SU-DHL-6 (cell line): ENCODE measurements around the gene DCAF15.

Source experiments
- H2AFZ ChIP-seq: fragments of 200-600 bp; sonication (generic); 2 replicates; pipeline ENCODE4 v1.6.1; 2014; ENCODE audit warnings: low read depth, mild to moderate bottlenecking, moderate library complexity, mixed read lengths, antibody characterized with exemption, low read length; ENCODE audit not compliant: severe bottlenecking
- H3F3A ChIP-seq: fragments of 200-600 bp; shearing (Covaris generic); 2 replicates; pipeline ENCODE4 v1.6.0; 2016; ENCODE audit warnings: antibody characterized with exemption, mild to moderate bottlenecking; ENCODE audit not compliant: insufficient read depth
- H3K27ac ChIP-seq: fragments of 200-600 bp; sonication (generic); 2 replicates; pipeline ENCODE4 v1.5.1; 2016; ENCODE audit warnings: low read depth, mild to moderate bottlenecking, low read length, moderate library complexity, mixed read lengths
- H3K27me3 ChIP-seq: fragments of 200-600 bp; sonication (generic), shearing (Covaris generic); 2 replicates; pipeline ENCODE4 v1.6.0; 2014; ENCODE audit warnings: mild to moderate bottlenecking, low read length
- H3K36me3 ChIP-seq: fragments of 200-600 bp; sonication (generic); 2 replicates; pipeline ENCODE4 v1.6.1; 2014; ENCODE audit warnings: mild to moderate bottlenecking, low read length, mixed read lengths
- H3K4me2 ChIP-seq: fragments of 300-600, 200-600 bp; shearing (Covaris generic), sonication (generic); 2 replicates; pipeline ENCODE4 v1.6.0; 2014; ENCODE audit warnings: low read length, low read depth, mild to moderate bottlenecking; ENCODE audit not compliant: poor library complexity, severe bottlenecking
- H3K4me3 ChIP-seq: fragments of 200-600 bp; sonication (generic); 2 replicates; pipeline ENCODE4 v1.5.1; 2014; ENCODE audit warnings: antibody characterized with exemption, low read length, mild to moderate bottlenecking, mixed read lengths; ENCODE audit not compliant: insufficient read depth, poor library complexity, severe bottlenecking
- H3K79me2 ChIP-seq: fragments of 200-600 bp; sonication (generic); 2 replicates; pipeline ENCODE4 v1.6.1; 2014; ENCODE audit warnings: mild to moderate bottlenecking, low read length, moderate library complexity; ENCODE audit not compliant: insufficient read depth
- H3K9ac ChIP-seq: fragments of 200-600 bp; sonication (generic); 2 replicates; pipeline ENCODE4 v1.7.0; 2014; ENCODE audit warnings: mild to moderate bottlenecking, low read length
- H3K9me2 ChIP-seq: fragments of 200-600 bp; sonication (generic); replicated peaks from 2 replicates; pipeline ENCODE4 v1.6.1; 2014; ENCODE audit warnings: low read length; ENCODE audit not compliant: insufficient read depth
- H3K9me3 ChIP-seq: fragments of 200-600 bp; sonication (generic); 2 replicates; pipeline ENCODE4 v1.6.1; 2014; ENCODE audit warnings: low read length, mixed read lengths; ENCODE audit not compliant: insufficient read depth
- H4K20me1 ChIP-seq: fragments of 200-600 bp; sonication (generic); 2 replicates; pipeline ENCODE4 v1.6.1; 2014; ENCODE audit warnings: low read depth, mild to moderate bottlenecking, antibody characterized with exemption, low read length, moderate library complexity, mixed read lengths
- CTCF ChIP-seq: fragments of 200-600 bp; sonication (generic); IDR thresholded peaks from one replicate; pipeline ENCODE4 v1.5.1; 2017; ENCODE audit warnings: antibody characterized with exemption, mild to moderate bottlenecking, low read length, moderate library complexity; ENCODE audit not compliant: insufficient read depth, poor library complexity, severe bottlenecking
- EZH2phosphoT487 ChIP-seq: fragments of 200-600 bp; sonication (generic), shearing (Covaris generic); conservative IDR thresholded peaks from 2 replicates; pipeline ENCODE4 v1.6.1; 2018; ENCODE audit warnings: mild to moderate bottlenecking, antibody characterized with exemption, low read length, moderate library complexity, mixed read lengths

DCAF15 gene

GRCh38 chr19:13954185-13954584 is 1.9 kb downstream of the DCAF15 start:
- Histone ChIP-seq H3K79me2 (peaks cover 16% of the 10 kb centered on the region), H3K4me2 (no peak overlapping the region), H3F3A (no peaks in the 10 kb centered on the region), H4K20me1 (no peaks in the 10 kb centered on the region; the same call in 1 of the 2 replicates), H3K9ac (no peak overlapping the region), H2AFZ (no peak overlapping the region), H3K9me2 (no peaks in the 10 kb centered on the region), H3K4me3 (no peak overlapping the region), H3K36me3 (peaks cover 2% of the 10 kb centered on the region; the same call in 1 of the 2 replicates), H3K27me3 (no peaks in the 10 kb centered on the region), H3K27ac (no peak overlapping the region), H3K9me3 (no peaks in the 10 kb centered on the region)
- TF ChIP-seq CTCF (no peak), EZH2phosphoT487 (no peak)

- peaks cover 2% of the 10 kb centered on the region; the same call in 1 of the 2 replicates for H3K36me3 ChIP-seq
- no peak overlapping the region for H3K4me2 ChIP-seq
- no peak overlapping the region for H3K27ac ChIP-seq
- H3K9me3 ChIP-seq = no peaks in the 10 kb centered on the region
- H3K9me2 ChIP-seq = no peaks in the 10 kb centered on the region
- no peak overlapping the region for H3K9ac ChIP-seq
- no peaks in the 10 kb centered on the region for H3F3A ChIP-seq
- no peak overlapping the region for H3K4me3 ChIP-seq
- TF ChIP-seq EZH2phosphoT487 (no peak), CTCF (no peak)
- no peak overlapping the region for H2AFZ ChIP-seq
- peaks cover 16% of the 10 kb centered on the region for H3K79me2 ChIP-seq
- H4K20me1 ChIP-seq = no peaks in the 10 kb centered on the region; the same call in 1 of the 2 replicates
- H3K27me3 ChIP-seq = no peaks in the 10 kb centered on the region
These were observed 3.5 kb downstream of the DCAF15 start for GRCh38 chr19:13955662-13956364.

- Histone ChIP-seq H4K20me1 (no peaks in the 10 kb centered on the region; the same call in 1 of the 2 replicates), H3K4me2 (no peak overlapping the region), H2AFZ (no peak overlapping the region), H3K79me2 (peaks cover 16% of the 10 kb centered on the region), H3K4me3 (no peak overlapping the region), H3K9me2 (no peaks in the 10 kb centered on the region), H3K27me3 (no peaks in the 10 kb centered on the region), H3K27ac (no peak overlapping the region), H3F3A (no peaks in the 10 kb centered on the region), H3K9me3 (no peaks in the 10 kb centered on the region), H3K36me3 (peaks cover 2% of the 10 kb centered on the region; the same call in 1 of the 2 replicates), H3K9ac (no peak overlapping the region)
- TF ChIP-seq EZH2phosphoT487 = no peak
These were observed 4.0 kb downstream of the DCAF15 start for GRCh38 chr19:13956365-13956744.

- TF ChIP-seq CTCF (no peak), EZH2phosphoT487 (no peak)
- Histone ChIP-seq H3K27me3 (no peaks in the 10 kb centered on the region), H3K4me3 (no peak overlapping the region), H2AFZ (no peak overlapping the region), H3K9me3 (no peaks in the 10 kb centered on the region), H3K27ac (no peak overlapping the region), H3K4me2 (no peak overlapping the region), H3K79me2 (peaks cover 16% of the 10 kb centered on the region), H3F3A (no peaks in the 10 kb centered on the region), H3K9ac (no peak overlapping the region), H4K20me1 (no peaks in the 10 kb centered on the region; the same call in 1 of the 2 replicates), H3K9me2 (no peaks in the 10 kb centered on the region), H3K36me3 (peaks cover 4% of the 10 kb centered on the region; the same call in 1 of the 2 replicates)
These were observed 4.7 kb downstream of the DCAF15 start for GRCh38 chr19:13957051-13957450.
